Stomach smooth muscle (tissue), 2 donors: ENCODE measurements around the gene RPL36.

Source experiments
- H3K27ac ChIP-seq: one replicate; pipeline ENCODE4 v1.7.0; 2013; ENCODE audit warnings: mild to moderate bottlenecking, low read length, inconsistent platforms
- H3K27me3 ChIP-seq, 2 donors: one replicate each; pipeline ENCODE4 v1.7.0; 2013; ENCODE audit warnings: low read length in 2 of 2; ENCODE audit not compliant: insufficient read depth in 2 of 2, control insufficient read depth in 1 of 2
- H3K36me3 ChIP-seq, 2 donors: one replicate each; pipeline ENCODE4 v1.7.0; 2013; ENCODE audit warnings: low read length in 2 of 2; ENCODE audit not compliant: control insufficient read depth in 2 of 2, insufficient read depth in 2 of 2
- H3K4me1 ChIP-seq: one replicate; pipeline ENCODE4 v1.7.0; 2013; ENCODE audit warnings: low read length; ENCODE audit not compliant: control insufficient read depth, insufficient read depth
- H3K4me3 ChIP-seq, 2 donors: one replicate each; pipeline ENCODE4 v1.7.0; 2013; ENCODE audit warnings: low read length in 2 of 2
- H3K9ac ChIP-seq, 2 donors: one replicate each; pipeline ENCODE4 v1.7.0; 2013; ENCODE audit warnings: low read length in 2 of 2, mild to moderate bottlenecking in 1 of 2
- H3K9me3 ChIP-seq, 2 donors: one replicate each; pipeline ENCODE4 v1.7.0; 2013; ENCODE audit warnings: low read length in 2 of 2; ENCODE audit not compliant: control insufficient read depth in 2 of 2
- donor health status: healthy.
- donor health status: Pancreatic carcinoma.

The RPL36 gene

GRCh38 chr19:5711713-5712161 lies 21.6 kb downstream of the RPL36 start:
- H3K27me3 ChIP-seq = no peaks in the 10 kb centered on the region
- H3K27ac ChIP-seq = no peak overlapping the region
- peaks cover 36 to 41% of the 10 kb centered on the region in 2 donors for H3K36me3 ChIP-seq
- no peaks in the 10 kb centered on the region for H3K4me1 ChIP-seq
- no peak overlapping the region for H3K9ac ChIP-seq
- no peak overlapping the region for H3K4me3 ChIP-seq
- no peaks in the 10 kb centered on the region for H3K9me3 ChIP-seq

- peaks cover 10% of the 10 kb centered on the region for H3K4me1 ChIP-seq
- H3K36me3 ChIP-seq = peaks cover 30 to 36% of the 10 kb centered on the region in 2 donors
- no peaks in the 10 kb centered on the region for H3K9me3 ChIP-seq
- no peak overlapping the region for H3K27ac ChIP-seq
- H3K27me3 ChIP-seq = no peaks in the 10 kb centered on the region
- no peak overlapping the region for H3K9ac ChIP-seq
- no peak overlapping the region for H3K4me3 ChIP-seq
These were observed 23.1 kb downstream of the RPL36 start for GRCh38 chr19:5713228-5713627.

GRCh38 chr19:5714816-5715215 lies 24.7 kb downstream of the RPL36 start:
- Histone ChIP-seq H3K27ac (no peak overlapping the region), H3K9ac (no peak overlapping the region), H3K27me3 (no peaks in the 10 kb centered on the region), H3K9me3 (no peaks in the 10 kb centered on the region), H3K4me3 (no peak overlapping the region), H3K36me3 (peaks cover 30 to 34% of the 10 kb centered on the region in 2 donors), H3K4me1 (peaks cover 25% of the 10 kb centered on the region)

- Histone ChIP-seq H3K9me3 (no peaks in the 10 kb centered on the region), H3K4me1 (peaks cover 28% of the 10 kb centered on the region), H3K9ac (no peak overlapping the region), H3K36me3 (peaks cover 16 to 17% of the 10 kb centered on the region in 2 donors), H3K4me3 (no peak overlapping the region), H3K27me3 (no peaks in the 10 kb centered on the region), H3K27ac (no peak overlapping the region)
These were observed 27.3 kb downstream of the RPL36 start for GRCh38 chr19:5717215-5717935.

- Histone ChIP-seq H3K36me3 (peaks cover 11 to 14% of the 10 kb centered on the region in 2 donors), H3K27ac (no peak overlapping the region), H3K27me3 (no peaks in the 10 kb centered on the region), H3K9ac (peak overlapping the region in 1 of 2 donors; percentile 77), H3K9me3 (no peaks in the 10 kb centered on the region), H3K4me3 (peak overlapping the region in 1 of 2 donors; percentile 97), H3K4me1 (peaks cover 28% of the 10 kb centered on the region)
These were observed 28.0 kb downstream of the RPL36 start for GRCh38 chr19:5718037-5718578.

GRCh38 chr19:5718579-5719273 lies 28.6 kb downstream of the RPL36 start:
- no peaks in the 10 kb centered on the region for H3K27me3 ChIP-seq
- H3K27ac ChIP-seq = no peak overlapping the region
- H3K36me3 ChIP-seq = peaks cover 6 to 10% of the 10 kb centered on the region in 2 donors
- H3K4me3 ChIP-seq = peak overlapping the region; percentile 97 to 98
- H3K9ac ChIP-seq = peak overlapping the region; percentile 77 to 84
- H3K4me1 ChIP-seq = peaks cover 28% of the 10 kb centered on the region
- H3K9me3 ChIP-seq = no peaks in the 10 kb centered on the region

- H3K4me1 ChIP-seq = peaks cover 28% of the 10 kb centered on the region
These were observed 29.3 kb downstream of the RPL36 start for GRCh38 chr19:5719274-5719960.

GRCh38 chr19:5719961-5720790 lies 30.1 kb downstream of the RPL36 start, which contains the start of the genes CATSPERD and LONP1:
CATSPERD (plus strand) TSS chr19:5720637; CDS start chr19:5720738, 101 bp downstream.
LONP1 (minus strand) TSS chr19:5720146; CDS start chr19:5720132, 14 bp downstream.
- H3K4me1 ChIP-seq = peaks cover 28% of the 10 kb centered on the region
- peak within 1 kb of the TSS; percentile 97 to 98 for H3K4me3 ChIP-seq
- no peaks in the 10 kb centered on the region for H3K9me3 ChIP-seq
- H3K27me3 ChIP-seq = no peaks in the 10 kb centered on the region
- peak within 1 kb of the TSS; percentile 90 for H3K27ac ChIP-seq
- H3K9ac ChIP-seq = peak within 1 kb of the TSS; percentile 77 to 84
- peaks cover 4 to 6% of the 10 kb centered on the region in 2 donors for H3K36me3 ChIP-seq

More at GRCh38 chr19:5719274-5719960, 29.3 kb downstream of the RPL36 start:
- Histone ChIP-seq H3K36me3 (peaks cover 4 to 6% of the 10 kb centered on the region in 2 donors), H3K9me3 (no peaks in the 10 kb centered on the region), H3K27ac (peak overlapping the region; percentile 90), H3K9ac (peak overlapping the region; percentile 77 to 84), H3K4me3 (peak overlapping the region; percentile 97 to 98), H3K27me3 (no peaks in the 10 kb centered on the region)

- Histone ChIP-seq H3K4me1 (no peaks in the 10 kb centered on the region), H3K9ac (no peak overlapping the region), H3K27ac (no peak overlapping the region), H3K36me3 (no peaks in the 10 kb centered on the region), H3K4me3 (no peak overlapping the region), H3K9me3 (peaks cover 0 to 3% of the 10 kb centered on the region in 2 donors), H3K27me3 (peaks cover 2% of the 10 kb centered on the region in 2 donors)
These were observed 37.5 kb downstream of the RPL36 start for GRCh38 chr19:5727453-5728050.
